HG03432 (cell line): Measurements from ENCODE around the gene GATA2.

Experiments used
- ATAC-seq: cut with Tn5 transposase; IDR thresholded peaks from one replicate; pipeline ENCODE4 v1.9.1; 2021; ENCODE audit warnings: mild to moderate bottlenecking, moderate library complexity; ENCODE audit not compliant: unreplicated experiment

Gene GATA2

GRCh38 chr3:128502712-128503111 is 9.7 kb upstream of the GATA2 start:
- ATAC-seq: no peak

- no peak for ATAC-seq
These were observed 8.4 kb upstream of the GATA2 start for GRCh38 chr3:128501431-128501830.

GRCh38 chr3:128500556-128500955 is 7.6 kb upstream of the GATA2 start:
- ATAC-seq: no peak

GRCh38 chr3:128499724-128500275 is 6.8 kb upstream of the GATA2 start:
- no peak for ATAC-seq

DNA sequence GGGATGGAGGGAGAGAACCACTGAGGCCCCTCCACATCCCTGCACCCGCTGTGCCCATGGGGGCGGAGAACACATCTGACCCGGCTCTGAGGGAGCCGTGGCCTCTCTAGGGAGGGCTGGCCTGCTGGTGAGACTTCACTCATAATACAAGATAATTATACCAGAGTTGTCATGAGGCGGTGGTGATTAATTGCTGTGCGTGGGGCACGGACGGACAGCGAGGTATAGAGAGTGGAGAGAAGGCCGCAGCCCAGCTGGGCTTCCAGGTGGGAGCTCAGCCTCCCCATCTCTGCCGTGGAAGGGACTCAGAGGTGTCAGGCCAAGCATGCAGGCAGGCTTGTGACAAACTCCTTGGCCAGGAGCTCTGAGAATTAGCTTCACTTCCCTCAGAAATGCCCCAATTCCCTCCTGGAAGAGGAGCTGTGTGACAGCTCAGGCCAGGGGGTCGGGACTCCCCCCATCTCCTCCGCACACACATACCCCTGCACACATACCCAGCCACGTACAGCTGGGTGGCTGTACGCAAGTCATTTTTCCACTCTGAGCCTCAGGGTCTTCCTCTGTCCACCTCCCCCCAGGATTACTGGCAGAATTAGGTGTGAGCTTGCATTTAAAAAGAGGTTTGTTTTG is 6.0 kb upstream of the GATA2 start:
- ATAC-seq: no peak

- ATAC-seq: no peak
These were observed 5.2 kb upstream of the GATA2 start for GRCh38 chr3:128498127-128498626.

DNA sequence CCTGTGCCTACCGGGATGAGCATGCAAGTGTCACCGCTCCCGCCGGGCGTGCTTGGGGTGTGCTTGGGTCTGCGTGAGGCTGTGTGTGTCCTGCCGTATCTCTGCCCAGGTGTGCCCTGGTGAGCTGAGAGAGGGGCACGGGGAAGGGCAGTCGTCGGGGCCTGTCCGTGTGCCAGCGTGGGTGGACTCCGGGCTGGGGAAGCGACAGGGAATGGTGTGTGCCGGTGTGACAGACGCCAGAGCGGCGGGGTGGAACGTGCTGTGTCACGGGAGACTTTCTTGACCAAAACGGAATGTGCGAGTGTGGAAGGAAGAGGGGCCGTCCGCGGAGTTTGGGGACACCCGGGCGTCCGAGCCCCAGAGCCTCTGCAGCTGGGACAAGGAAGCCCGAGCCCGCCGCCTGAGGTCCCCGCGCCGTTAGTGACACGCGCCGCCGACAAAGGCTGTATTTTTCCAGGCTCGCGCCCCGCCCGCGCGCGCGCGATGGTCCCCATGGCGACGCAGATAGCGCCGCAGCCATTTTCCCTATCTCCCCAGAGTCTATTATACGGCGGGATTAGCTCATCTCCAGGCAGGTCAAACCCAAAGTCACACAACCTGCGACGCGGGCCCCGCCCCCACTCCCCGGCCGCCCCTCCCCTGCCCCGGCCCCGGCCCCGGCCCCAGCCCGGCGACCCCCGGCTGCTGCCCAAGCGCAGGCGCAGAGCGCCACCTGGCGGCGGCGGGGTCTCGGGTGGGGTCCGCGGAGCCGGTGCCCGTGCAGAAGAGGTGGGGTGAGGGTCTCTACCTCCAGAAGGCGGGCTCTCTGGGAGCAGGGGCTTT is 4.5 kb upstream of the GATA2 start:
- peak; percentile 48 for ATAC-seq

- ATAC-seq: no peak
These were observed 3.8 kb upstream of the GATA2 start for GRCh38 chr3:128496602-128497304.

- ATAC-seq: no peak
These were observed 3.1 kb upstream of the GATA2 start for GRCh38 chr3:128496019-128496601.

- ATAC-seq: no peak
These were observed 2.5 kb upstream of the GATA2 start for GRCh38 chr3:128495435-128495970.

DNA sequence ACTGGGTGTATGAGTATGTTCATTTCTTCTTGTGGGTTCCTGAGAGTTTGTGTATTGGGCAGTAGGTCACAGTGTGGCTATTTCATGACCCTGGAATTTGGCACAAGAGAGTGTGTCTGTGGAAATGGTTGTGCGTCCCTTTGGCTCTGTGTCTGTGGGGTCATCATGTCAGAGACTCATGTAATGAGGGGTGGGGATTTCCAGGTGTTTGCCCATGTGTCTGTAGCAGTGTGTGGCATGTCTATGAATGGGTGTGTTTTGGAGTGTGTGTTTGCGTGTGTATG is 1.3 kb upstream of the GATA2 start:
- no peak for ATAC-seq

DNA sequence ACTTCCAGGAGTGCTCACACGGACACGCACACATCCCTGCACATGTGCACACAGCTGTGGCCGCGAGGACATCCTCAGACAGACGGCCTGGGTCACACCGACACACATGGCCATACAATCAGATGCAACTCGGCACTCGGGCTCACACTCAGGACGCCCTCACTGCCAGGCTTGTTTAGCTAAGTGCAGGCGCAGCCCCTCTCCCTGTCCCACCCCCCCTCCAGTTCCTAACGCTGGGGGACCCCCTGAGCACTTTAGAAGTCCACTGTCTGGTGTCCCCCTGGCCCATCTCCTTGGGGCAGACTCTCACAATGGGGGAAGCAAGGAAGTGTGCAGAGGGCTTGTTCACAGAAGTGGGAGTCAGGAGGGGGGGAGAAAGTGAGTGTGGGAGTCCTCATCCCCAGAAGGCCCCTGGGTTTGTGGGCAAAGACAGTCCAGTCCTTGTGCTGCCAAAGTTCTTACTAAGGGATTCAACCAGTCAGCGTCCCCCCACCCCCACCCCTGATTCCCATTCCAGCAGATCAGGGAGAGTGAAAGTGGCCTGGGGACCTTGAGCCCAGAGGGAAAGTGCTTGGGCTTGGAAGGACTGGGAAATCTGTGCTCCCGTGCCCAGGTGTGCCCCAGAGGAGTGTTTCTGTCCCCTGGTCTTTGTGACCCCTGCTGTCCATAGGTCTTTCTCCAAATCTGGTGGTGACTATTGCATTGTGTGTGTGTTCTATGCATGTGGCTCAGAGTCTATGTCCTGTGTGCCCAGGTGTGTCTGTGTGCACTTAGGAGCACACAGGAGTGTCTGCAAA is 767 bp upstream of the GATA2 start:
- no peak for ATAC-seq

DNA sequence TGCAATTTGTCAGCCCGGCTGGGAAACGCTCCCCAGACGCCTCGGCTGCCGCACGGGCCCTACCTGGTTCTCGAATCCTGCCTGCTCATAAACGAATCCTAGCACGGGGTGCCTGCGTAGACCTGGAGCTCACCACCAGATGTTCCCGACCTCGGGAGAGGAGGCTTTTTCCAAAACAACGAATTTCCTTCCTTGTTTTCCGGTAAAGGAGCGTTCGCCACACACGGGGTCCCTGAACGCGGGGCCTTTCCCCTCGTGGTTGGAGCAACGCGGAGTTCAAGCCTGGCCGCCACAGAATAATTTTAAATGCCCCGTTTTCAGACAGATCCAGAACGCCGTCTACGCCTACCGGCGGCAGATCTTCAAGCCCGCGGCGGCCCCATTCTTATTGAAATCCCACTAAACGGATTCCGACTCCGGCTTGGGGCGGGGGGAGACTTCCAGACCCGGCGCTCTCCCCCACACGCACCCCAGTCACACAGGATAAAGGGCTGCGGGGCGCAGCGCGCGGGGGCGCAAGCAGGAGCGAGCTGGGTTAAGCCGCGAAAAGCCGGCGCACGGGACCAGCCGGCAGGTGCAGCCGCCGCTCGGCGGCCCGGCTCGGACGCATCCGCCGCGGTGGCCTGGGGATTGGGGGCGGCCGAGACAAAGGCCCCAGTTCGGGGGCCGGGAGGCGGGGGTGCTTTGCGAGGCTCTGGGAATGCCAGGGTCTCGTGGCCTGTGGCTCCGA is 895 bp downstream of the GATA2 start:
- ATAC-seq: no peak

DNA sequence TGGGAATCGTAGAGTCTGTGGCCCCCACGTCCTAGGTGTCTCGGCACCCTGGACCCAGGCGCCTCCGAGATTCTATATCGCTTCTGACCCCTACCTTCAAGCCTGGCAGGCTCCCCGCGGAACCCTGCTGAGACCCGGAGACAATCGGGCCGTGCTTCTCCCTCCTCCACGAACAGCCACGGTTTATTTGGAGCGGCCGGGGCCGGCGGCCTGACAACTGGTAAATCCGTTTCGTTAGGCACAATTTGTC is 1.4 kb downstream of the GATA2 start:
- no peak for ATAC-seq

- ATAC-seq: no peak
These were observed 1.9 kb downstream of the GATA2 start for GRCh38 chr3:128490915-128491690.

- ATAC-seq: no peak
These were observed 2.4 kb downstream of the GATA2 start for GRCh38 chr3:128490650-128490914.

DNA sequence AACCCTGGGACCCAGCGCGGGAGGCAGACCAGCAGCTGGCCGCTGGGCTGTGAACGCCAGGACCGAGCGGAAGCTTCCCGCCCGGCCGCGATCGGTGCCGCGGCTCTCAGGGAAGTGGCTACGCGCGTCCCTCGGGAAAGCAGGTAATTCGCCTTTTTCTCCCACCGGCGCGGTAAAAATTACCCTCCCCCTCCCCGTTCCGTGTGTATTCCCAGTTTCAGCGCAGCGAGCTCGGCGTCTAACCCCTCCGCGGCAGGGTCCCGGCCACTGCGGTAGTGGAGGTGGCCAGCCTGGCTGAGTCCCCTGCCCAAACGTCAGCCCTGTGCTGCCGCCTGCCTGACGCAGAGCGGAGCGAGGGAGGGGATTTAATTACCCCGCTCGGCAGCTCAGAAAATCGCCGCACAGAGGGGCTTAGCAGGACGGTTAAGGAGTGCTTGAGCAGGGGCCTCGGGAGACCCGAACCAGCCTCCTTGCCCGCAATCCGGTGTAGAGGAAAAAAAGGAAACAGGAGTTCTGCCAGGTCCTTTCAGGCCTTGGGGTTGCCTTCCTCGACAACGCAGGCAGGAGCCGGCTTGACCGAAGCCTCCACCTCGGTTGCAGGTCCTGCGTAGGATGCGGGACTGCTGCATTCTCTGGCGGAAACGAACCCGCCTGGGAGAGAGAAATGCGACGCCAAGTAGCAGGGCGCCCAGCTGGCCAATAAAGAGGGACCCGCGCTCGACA is 2.9 kb downstream of the GATA2 start:
- ATAC-seq: no peak

GRCh38 chr3:128489674-128489926 is 3.4 kb downstream of the GATA2 start:
- no peak for ATAC-seq
